COLO668 (cell line): ENCODE results near the gene MAPKAPK5.
"Not testable (repeated sequence)": the region's sequence is repeated elsewhere in the genome, so short reads cannot be mapped to it uniquely, and the experiment has no call there.

Experiments
- DNase-seq: peaks from one replicate; lab custom pipeline; 2025; ENCODE audit not compliant: unreplicated experiment; lab: John Stamatoyannopoulos, UW

MAPKAPK5 gene

GRCh38 chr12:111873113-111873512, 31.1 kb downstream of the MAPKAPK5 start:
- no peak for DNase-seq

GRCh38 chr12:111881716-111882115, 39.7 kb downstream of the MAPKAPK5 start:
- DNase-seq, result no peak

GRCh38 chr12:111886662-111887545, 44.9 kb downstream of the MAPKAPK5 start:
- no peak for DNase-seq

- no peak for DNase-seq
Observed at GRCh38 chr12:111887926-111888745, 46.1 kb downstream of the MAPKAPK5 start.

GRCh38 chr12:111893287-111893686, 51.3 kb downstream of the MAPKAPK5 start:
- DNase-seq, result no peak

- DNase-seq, result no peak
Observed at GRCh38 chr12:111894556-111894955, 52.5 kb downstream of the MAPKAPK5 start.

- DNase-seq, result no peak
Observed at GRCh38 chr12:111901182-111901581, 59.2 kb downstream of the MAPKAPK5 start.

GRCh38 chr12:111904446-111904975, 62.5 kb downstream of the MAPKAPK5 start:
- DNase-seq, result no peak

- no peak for DNase-seq
Observed at GRCh38 chr12:111905502-111905901, 63.5 kb downstream of the MAPKAPK5 start.

- no peak for DNase-seq
Observed at GRCh38 chr12:111907740-111908139, 65.7 kb downstream of the MAPKAPK5 start.

- DNase-seq, result no peak
Observed at GRCh38 chr12:111925171-111925570, 83.1 kb downstream of the MAPKAPK5 start.

- DNase-seq, result no peak
Observed at GRCh38 chr12:111926631-111927030, 84.6 kb downstream of the MAPKAPK5 start.

- no peak for DNase-seq
Observed at GRCh38 chr12:111927346-111927745, 85.3 kb downstream of the MAPKAPK5 start.

- no peak for DNase-seq
Observed at GRCh38 chr12:111932241-111932640, 90.2 kb downstream of the MAPKAPK5 start.

- no peak for DNase-seq
Observed at GRCh38 chr12:111936869-111937268, 94.8 kb downstream of the MAPKAPK5 start.

- DNase-seq, result no peak
Observed at GRCh38 chr12:111937429-111937828, 95.4 kb downstream of the MAPKAPK5 start.

- DNase-seq, result no peak
Observed at GRCh38 chr12:111942557-111942956, 100.5 kb downstream of the MAPKAPK5 start.

- no peak for DNase-seq
Observed at GRCh38 chr12:111943929-111944328, 101.9 kb downstream of the MAPKAPK5 start.

- DNase-seq, result not testable (repeated sequence)
Observed at GRCh38 chr12:111950961-111951676, 109.1 kb downstream of the MAPKAPK5 start.
